GM10266 (cell line): Measurements from ENCODE around the gene ARF5.
A peak's percentile ranks its signal among the peaks of the same experiment; 100 is the strongest.
"Not testable (repeated sequence)": the region's sequence is repeated elsewhere in the genome, so short reads cannot be mapped to it uniquely, and the experiment has no call there.

Source experiments
- DNase-seq: peaks from one replicate; pipeline ENCODE4 v3.0.0; 2012; ENCODE audit errors: extremely low spot score
- CTCF ChIP-seq: IDR thresholded peaks from 2 replicates; pipeline ENCODE4 v1.5.1; 2012; ENCODE audit warnings: mild to moderate bottlenecking, low read depth; ENCODE audit not compliant: control insufficient read depth, insufficient read depth; ENCODE audit errors: missing control alignments

Gene ARF5

GRCh38 chr7:127557803-127558202 is 30.4 kb upstream of the ARF5 start:
- no peak for DNase-seq
- TF ChIP-seq CTCF: no peak

- no peak for DNase-seq
- TF ChIP-seq CTCF: no peak
These were observed 22.0 kb upstream of the ARF5 start for GRCh38 chr7:127566242-127566641.

- not testable (repeated sequence) for DNase-seq
These were observed 20.2 kb upstream of the ARF5 start for GRCh38 chr7:127568034-127568433.

- TF ChIP-seq CTCF: no peak
- no peak for DNase-seq
These were observed 16.3 kb upstream of the ARF5 start for GRCh38 chr7:127571741-127572505.

GRCh38 chr7:127578036-127578684 is 10.1 kb upstream of the ARF5 start:
- peak; percentile 35 for TF ChIP-seq CTCF
- no peak for DNase-seq

- no peak for DNase-seq
- TF ChIP-seq CTCF: no peak
These were observed 9.4 kb upstream of the ARF5 start for GRCh38 chr7:127578711-127579275.

GRCh38 chr7:127580612-127581011 is 7.6 kb upstream of the ARF5 start:
- no peak for DNase-seq
- TF ChIP-seq CTCF: no peak
